ENCODE measurements around the gene USP24. TPM values are rescaled to one million over a fixed set of nuclear protein-coding genes. Genes with fewer than 3 reads are reported as not detected.

USP24 gene
- total and polyA plus RNA-seq, 3 donors from 2014 or later: 20.2 to 50.9 (median 50.3) TPM

DNA sequence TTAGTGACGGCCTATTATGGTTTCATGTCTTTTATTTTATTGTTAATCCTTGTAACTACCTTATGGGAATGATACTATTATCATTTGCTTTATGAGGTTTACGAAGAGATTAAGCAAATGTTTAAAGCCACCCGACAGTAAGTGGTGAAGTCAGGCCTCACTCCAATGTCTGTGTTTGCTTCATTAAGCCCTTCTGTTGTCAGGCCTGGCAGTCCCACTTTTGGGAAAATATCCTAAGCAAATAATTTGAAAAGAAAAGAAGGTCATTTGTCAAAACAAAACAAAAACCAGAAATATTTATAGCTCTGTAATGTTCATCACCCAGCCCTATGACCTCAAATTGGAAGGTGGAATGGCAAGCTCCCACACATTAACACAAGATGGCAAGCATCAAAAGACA, 40.7 kb upstream of the USP24 start:
- no peaks in the 10 kb centered on the region for H3K9me3 ChIP-seq

GRCh38 chr1:55252942-55253589, 37.9 kb upstream of the USP24 start:
- WGBS, 2 donors: 71 to 73% methylated on average over 7 to 8 of the region's 8 CpGs
- no peak overlapping the region for H3K4me3 ChIP-seq
- H3K4me1 ChIP-seq: no peaks in the 10 kb centered on the region
- intact Hi-C loops (cut with DNase I; ENCODE audit: low total_unique reads): no loop called here
- TF ChIP-seq, protein P1, sequence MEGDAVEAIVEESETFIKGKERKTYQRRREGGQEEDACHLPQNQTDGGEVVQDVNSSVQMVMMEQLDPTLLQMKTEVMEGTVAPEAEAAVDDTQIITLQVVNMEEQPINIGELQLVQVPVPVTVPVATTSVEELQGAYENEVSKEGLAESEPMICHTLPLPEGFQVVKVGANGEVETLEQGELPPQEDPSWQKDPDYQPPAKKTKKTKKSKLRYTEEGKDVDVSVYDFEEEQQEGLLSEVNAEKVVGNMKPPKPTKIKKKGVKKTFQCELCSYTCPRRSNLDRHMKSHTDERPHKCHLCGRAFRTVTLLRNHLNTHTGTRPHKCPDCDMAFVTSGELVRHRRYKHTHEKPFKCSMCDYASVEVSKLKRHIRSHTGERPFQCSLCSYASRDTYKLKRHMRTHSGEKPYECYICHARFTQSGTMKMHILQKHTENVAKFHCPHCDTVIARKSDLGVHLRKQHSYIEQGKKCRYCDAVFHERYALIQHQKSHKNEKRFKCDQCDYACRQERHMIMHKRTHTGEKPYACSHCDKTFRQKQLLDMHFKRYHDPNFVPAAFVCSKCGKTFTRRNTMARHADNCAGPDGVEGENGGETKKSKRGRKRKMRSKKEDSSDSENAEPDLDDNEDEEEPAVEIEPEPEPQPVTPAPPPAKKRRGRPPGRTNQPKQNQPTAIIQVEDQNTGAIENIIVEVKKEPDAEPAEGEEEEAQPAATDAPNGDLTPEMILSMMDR (IDR thresholded peaks at IDR 0.05): no peak
- no peak for TF ChIP-seq POLR2A (IDR thresholded peaks at IDR 0.05)
- DNase-seq: no peak
- H3K9me3 ChIP-seq: no peaks in the 10 kb centered on the region
- no peaks in the 10 kb centered on the region for H3K36me3 ChIP-seq (ENCODE audit: low read depth, missing control alignments)
- H3K27ac ChIP-seq: no peak overlapping the region
- no peaks in the 10 kb centered on the region for H3K27me3 ChIP-seq

More for the DNA sequence above, 40.7 kb upstream of the USP24 start:
- TF ChIP-seq, protein P1 (IDR thresholded peaks at IDR 0.05): no peak
- no peak for TF ChIP-seq POLR2A (IDR thresholded peaks at IDR 0.05)
- no peak overlapping the region for H3K4me3 ChIP-seq
- intact Hi-C loops (cut with DNase I; ENCODE audit: low total_unique reads): no loop called here
- H3K36me3 ChIP-seq (ENCODE audit: low read depth, missing control alignments): no peaks in the 10 kb centered on the region
- H3K27me3 ChIP-seq: no peaks in the 10 kb centered on the region
- 83 to 86% methylated on average over 3 of the region's 3 CpGs for WGBS, 2 donors
- H3K27ac ChIP-seq: no peak overlapping the region
- H3K4me1 ChIP-seq: no peaks in the 10 kb centered on the region
- no peak for DNase-seq

GRCh38 chr1:55250399-55251075, 35.4 kb upstream of the USP24 start:
- intact Hi-C loops (cut with DNase I; ENCODE audit: low total_unique reads): no loop called here
- no peak overlapping the region for H3K4me3 ChIP-seq
- WGBS, 2 donors: 80 to 87% methylated on average over 4 of the region's 4 CpGs
- no peak for DNase-seq
- H3K4me1 ChIP-seq: no peaks in the 10 kb centered on the region
- H3K36me3 ChIP-seq (ENCODE audit: low read depth, missing control alignments): no peaks in the 10 kb centered on the region
- TF ChIP-seq POLR2A (IDR thresholded peaks at IDR 0.05): no peak
- TF ChIP-seq, protein P1 (IDR thresholded peaks at IDR 0.05): no peak
- no peaks in the 10 kb centered on the region for H3K27me3 ChIP-seq
- no peak overlapping the region for H3K27ac ChIP-seq
- H3K9me3 ChIP-seq: no peaks in the 10 kb centered on the region

- TF ChIP-seq POLR2A (IDR thresholded peaks at IDR 0.05): no peak
- TF ChIP-seq, protein P1 (IDR thresholded peaks at IDR 0.05): no peak
- H3K4me1 ChIP-seq: no peaks in the 10 kb centered on the region
- no peaks in the 10 kb centered on the region for H3K27me3 ChIP-seq
- no peak overlapping the region for H3K27ac ChIP-seq
- WGBS, 2 donors: 73 to 77% methylated on average over 7 of the region's 7 CpGs
- H3K9me3 ChIP-seq: no peaks in the 10 kb centered on the region
- H3K4me3 ChIP-seq: no peak overlapping the region
- intact Hi-C loops (cut with DNase I; ENCODE audit: low total_unique reads): no loop called here
- H3K36me3 ChIP-seq (ENCODE audit: low read depth, missing control alignments): no peaks in the 10 kb centered on the region
- DNase-seq: no peak
Measured at GRCh38 chr1:55249646-55250398, 34.7 kb upstream of the USP24 start.
